DND-41 (cell line): ENCODE measurements around the gene GTF2H1.
"Not testable (repeated sequence)": the region's sequence is repeated elsewhere in the genome, so short reads cannot be mapped to it uniquely, and the experiment has no call there.

Experiments used
- EZH2 ChIP-seq: IDR thresholded peaks from 3 replicates; pipeline ENCODE4 v1.6.1; 2012; ENCODE audit warnings: borderline replicate concordance, low read depth, mild to moderate bottlenecking, moderate library complexity, low read length, inconsistent platforms; ENCODE audit not compliant: severe bottlenecking
- TF ChIP-seq, protein P1 (sequence below): IDR thresholded peaks from 2 replicates; pipeline ENCODE4 v1.5.1; 2012; ENCODE audit warnings: borderline replicate concordance, low read length, moderate library complexity, mild to moderate bottlenecking; ENCODE audit not compliant: poor library complexity, severe bottlenecking; ENCODE audit errors: extremely low read depth

DNA sequence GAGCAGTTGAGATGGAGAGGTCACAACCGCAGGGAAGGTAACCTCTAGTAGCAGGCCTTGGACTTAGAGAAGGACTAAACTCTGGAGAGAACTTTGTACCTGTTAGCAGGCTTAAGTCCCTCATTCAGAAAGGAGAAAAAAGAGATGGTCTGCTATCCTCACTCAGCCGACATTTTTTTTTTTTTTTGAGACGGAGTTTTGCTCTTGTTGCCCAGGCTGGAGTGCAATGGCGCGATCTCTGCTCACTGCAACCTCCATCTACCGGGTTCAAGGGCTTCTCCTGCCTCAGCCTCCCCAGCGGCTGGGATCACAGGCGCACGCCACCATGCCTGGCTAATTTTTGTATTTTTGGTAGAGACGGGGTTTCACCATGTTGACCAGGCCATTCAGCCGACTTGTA, 1.5 kb downstream of the GTF2H1 start:
- TF ChIP-seq, protein P1, sequence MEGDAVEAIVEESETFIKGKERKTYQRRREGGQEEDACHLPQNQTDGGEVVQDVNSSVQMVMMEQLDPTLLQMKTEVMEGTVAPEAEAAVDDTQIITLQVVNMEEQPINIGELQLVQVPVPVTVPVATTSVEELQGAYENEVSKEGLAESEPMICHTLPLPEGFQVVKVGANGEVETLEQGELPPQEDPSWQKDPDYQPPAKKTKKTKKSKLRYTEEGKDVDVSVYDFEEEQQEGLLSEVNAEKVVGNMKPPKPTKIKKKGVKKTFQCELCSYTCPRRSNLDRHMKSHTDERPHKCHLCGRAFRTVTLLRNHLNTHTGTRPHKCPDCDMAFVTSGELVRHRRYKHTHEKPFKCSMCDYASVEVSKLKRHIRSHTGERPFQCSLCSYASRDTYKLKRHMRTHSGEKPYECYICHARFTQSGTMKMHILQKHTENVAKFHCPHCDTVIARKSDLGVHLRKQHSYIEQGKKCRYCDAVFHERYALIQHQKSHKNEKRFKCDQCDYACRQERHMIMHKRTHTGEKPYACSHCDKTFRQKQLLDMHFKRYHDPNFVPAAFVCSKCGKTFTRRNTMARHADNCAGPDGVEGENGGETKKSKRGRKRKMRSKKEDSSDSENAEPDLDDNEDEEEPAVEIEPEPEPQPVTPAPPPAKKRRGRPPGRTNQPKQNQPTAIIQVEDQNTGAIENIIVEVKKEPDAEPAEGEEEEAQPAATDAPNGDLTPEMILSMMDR, result not testable (repeated sequence)
- not testable (repeated sequence) for TF ChIP-seq EZH2
